HFF-Myc (cell line): ENCODE data around the gene SHOC2.

Experiments
- DNase-seq: peaks from one replicate; pipeline ENCODE4 v3.0.0-alpha.2; 2011; ENCODE audit warnings: low read depth; ENCODE audit errors: extremely low read depth
- H3K4me3 ChIP-seq: replicated peaks from 2 replicates; pipeline ENCODE4 v1.5.1; 2011; ENCODE audit warnings: low read depth, mild to moderate bottlenecking, control low read depth, low read length
- TF ChIP-seq, protein P1 (sequence below): IDR thresholded peaks from 2 replicates; pipeline ENCODE4 v1.5.1; 2012; ENCODE audit warnings: mild to moderate bottlenecking, low read depth, low read length, control low read depth; ENCODE audit errors: missing control alignments

Gene SHOC2

DNA sequence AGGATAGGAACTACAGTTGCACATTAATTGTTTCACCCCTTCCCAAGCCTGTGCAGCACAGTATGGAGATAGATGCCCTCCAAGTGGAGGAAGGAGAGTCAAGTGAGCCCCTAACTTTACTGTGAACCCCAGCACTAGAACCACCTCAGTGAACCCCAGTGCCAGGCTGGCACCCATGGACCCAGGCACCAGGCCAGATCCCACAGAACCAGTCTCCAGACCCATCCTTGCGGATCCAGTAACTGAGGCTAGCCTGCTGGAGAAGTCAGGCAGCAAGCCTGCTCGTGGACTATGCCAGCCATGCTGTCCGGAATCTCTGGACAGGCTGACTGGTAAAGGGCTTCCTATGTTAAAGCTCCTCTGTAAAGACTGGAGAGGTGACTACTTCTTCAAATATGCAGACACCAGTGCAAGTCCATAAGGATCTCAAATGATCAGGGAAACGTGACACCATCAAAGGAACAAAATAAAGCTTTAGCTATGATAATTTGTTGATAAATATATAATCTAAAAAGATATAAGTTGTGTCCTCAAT is 27.7 kb downstream of the SHOC2 start:
- DNase-seq = no peak
- no peak overlapping the region for H3K4me3 ChIP-seq
- TF ChIP-seq, protein P1, sequence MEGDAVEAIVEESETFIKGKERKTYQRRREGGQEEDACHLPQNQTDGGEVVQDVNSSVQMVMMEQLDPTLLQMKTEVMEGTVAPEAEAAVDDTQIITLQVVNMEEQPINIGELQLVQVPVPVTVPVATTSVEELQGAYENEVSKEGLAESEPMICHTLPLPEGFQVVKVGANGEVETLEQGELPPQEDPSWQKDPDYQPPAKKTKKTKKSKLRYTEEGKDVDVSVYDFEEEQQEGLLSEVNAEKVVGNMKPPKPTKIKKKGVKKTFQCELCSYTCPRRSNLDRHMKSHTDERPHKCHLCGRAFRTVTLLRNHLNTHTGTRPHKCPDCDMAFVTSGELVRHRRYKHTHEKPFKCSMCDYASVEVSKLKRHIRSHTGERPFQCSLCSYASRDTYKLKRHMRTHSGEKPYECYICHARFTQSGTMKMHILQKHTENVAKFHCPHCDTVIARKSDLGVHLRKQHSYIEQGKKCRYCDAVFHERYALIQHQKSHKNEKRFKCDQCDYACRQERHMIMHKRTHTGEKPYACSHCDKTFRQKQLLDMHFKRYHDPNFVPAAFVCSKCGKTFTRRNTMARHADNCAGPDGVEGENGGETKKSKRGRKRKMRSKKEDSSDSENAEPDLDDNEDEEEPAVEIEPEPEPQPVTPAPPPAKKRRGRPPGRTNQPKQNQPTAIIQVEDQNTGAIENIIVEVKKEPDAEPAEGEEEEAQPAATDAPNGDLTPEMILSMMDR = no peak

DNA sequence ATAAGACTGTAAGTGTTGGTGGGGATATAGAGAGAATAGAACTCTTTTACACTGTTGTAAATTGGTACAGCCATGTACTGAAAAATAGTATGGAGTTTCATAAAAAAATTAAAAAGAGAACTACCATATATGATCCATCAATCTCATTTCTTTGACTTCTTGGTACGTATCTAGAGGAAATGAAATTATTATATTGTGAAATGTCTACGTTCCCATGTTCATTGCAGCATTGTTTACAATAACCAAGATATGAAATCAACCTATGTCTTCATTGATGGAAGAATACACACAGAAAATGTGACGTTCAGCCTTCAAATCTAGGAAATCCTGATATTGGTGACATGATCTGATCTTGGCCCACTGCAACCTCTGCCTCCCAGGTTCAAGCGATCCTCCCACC is 32.0 kb downstream of the SHOC2 start:
- TF ChIP-seq, protein P1 = no peak

DNA sequence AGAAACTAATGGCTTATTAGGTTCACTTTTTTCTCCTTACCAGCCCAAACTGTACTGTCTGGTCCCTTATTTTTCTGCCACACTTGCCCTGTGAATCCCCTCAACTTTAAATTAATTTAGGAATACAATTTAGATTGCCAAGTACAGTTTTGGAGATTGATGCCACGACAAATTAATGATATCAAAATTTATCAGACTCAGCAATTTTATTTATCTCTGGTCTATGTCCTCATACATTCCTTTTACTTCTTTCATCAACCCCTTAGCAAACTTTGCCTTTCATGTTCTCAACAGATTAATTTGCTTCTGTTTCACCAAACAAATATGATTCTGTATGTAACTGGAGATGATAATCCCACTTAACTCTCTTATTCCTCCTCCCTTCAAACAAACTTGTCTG is 38.2 kb downstream of the SHOC2 start:
- TF ChIP-seq, protein P1 = no peak
- no peak overlapping the region for H3K4me3 ChIP-seq
- no peak for DNase-seq

More for the DNA sequence above, 32.0 kb downstream of the SHOC2 start:
- DNase-seq = no peak
- H3K4me3 ChIP-seq = no peak overlapping the region

DNA sequence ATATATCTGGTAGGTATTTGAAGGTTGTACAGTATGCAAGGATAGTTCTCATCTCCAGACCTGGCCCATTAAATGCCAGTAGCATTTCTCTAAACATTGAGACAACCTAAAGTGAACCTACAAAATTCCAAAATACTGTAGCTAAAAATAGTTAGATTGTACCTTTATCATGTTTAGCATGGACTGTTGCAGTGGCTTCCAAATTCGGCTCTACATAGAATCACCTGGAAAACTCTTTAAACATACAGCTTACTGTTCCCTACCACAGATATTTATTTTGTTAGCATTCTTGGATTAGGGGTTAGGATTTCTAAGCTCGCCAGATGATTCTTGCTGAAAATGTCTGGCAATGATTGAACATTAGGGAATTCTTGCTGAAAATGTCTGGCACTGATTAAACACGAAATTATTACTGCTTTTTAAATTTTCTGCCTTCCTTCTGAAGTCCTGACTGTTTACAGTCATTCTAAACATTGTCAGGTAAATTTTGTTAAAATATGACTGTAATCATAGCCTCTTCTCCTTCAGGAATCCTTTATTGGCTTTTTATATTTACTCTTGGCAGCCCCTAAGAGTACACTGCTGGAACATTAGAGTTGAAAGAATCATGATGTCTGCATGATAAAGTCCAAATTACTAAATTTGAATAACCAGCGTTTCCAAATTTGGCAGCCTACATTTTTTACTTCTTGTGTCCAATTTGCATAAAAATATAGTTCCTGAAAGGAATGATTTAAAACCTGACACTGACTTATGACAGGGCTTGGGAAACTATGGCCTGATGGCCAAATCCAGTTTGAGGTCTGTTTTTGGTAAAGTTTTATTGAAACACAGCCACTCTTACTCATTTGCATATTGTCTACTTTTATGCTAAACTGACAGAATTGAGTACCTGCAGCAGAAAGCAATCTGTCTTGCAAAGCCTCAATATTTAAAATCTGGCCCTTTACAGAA is 40.3 kb downstream of the SHOC2 start:
- H3K4me3 ChIP-seq = no peak overlapping the region
- TF ChIP-seq, protein P1 = no peak
- no peak for DNase-seq

DNA sequence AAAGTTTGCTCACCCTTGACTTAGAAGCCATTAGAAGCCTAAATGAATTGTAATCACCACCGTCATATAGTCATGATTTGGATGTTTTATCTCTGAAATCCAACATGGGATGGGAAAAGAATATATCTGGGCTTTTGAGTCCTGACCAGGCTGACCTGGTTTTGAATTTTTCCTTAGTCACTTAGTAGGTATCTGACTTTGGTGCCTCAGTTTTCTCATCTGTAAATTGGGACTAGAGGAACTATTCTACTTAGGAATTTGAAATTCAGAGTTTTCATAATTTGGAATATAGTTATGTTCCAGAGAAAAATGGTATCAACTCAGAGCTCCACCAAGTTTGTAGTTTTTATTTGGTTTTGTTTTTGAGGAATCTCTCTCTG is 40.9 kb downstream of the SHOC2 start:
- DNase-seq = no peak
- H3K4me3 ChIP-seq = no peak overlapping the region
- TF ChIP-seq, protein P1 = no peak

DNA sequence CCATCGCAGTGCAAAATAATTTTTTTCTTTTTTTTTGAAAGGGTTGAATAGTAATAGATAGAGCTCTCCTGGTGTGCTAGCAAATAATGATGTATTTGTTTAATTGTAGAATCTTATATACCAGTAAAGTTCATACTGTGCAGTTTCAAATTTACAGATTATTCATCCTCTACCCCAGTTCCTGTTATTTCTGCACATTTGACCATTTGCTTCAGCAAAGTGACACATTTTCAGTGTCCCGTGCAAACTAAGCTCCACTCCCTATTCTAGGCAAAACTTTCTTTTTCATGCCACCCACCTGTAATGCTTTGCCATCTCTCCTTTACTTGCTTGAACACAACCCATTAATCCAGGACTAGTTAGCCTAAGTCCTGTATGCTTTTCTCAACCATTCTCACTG is 43.0 kb downstream of the SHOC2 start:
- H3K4me3 ChIP-seq = no peak overlapping the region
- DNase-seq = no peak

More for the DNA sequence above, 43.0 kb downstream of the SHOC2 start:
- TF ChIP-seq, protein P1 = no peak
